ENCODE measurements around the gene ECSIT. TPM values are rescaled to one million over a fixed set of nuclear protein-coding genes. Genes with fewer than 3 reads are reported as not detected.
"Not testable (repeated sequence)": the region's sequence is repeated elsewhere in the genome, so short reads cannot be mapped to it uniquely, and the experiment has no call there.

Gene ECSIT
- total RNA-seq, 1 donor from 2014 or later, result 58.9 TPM

- no peak for DNase-seq (ENCODE audit: low read depth)
- H3K4me3 ChIP-seq (ENCODE audit: low read depth, low read length), result no peak within 1 kb of the TSS
- TF ChIP-seq, protein P1, sequence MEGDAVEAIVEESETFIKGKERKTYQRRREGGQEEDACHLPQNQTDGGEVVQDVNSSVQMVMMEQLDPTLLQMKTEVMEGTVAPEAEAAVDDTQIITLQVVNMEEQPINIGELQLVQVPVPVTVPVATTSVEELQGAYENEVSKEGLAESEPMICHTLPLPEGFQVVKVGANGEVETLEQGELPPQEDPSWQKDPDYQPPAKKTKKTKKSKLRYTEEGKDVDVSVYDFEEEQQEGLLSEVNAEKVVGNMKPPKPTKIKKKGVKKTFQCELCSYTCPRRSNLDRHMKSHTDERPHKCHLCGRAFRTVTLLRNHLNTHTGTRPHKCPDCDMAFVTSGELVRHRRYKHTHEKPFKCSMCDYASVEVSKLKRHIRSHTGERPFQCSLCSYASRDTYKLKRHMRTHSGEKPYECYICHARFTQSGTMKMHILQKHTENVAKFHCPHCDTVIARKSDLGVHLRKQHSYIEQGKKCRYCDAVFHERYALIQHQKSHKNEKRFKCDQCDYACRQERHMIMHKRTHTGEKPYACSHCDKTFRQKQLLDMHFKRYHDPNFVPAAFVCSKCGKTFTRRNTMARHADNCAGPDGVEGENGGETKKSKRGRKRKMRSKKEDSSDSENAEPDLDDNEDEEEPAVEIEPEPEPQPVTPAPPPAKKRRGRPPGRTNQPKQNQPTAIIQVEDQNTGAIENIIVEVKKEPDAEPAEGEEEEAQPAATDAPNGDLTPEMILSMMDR (conservative IDR thresholded peaks at IDR 0.05; ENCODE audit: low read depth, low read length), result no peak
Measured at GRCh38 chr19:11480715-11481533, 48.0 kb downstream of the ECSIT start, which contains the start of gene ELAVL3. Gene ELAVL3 (minus strand): TSS chr19:11481046. CDS start chr19:11480608, 438 bp downstream.

DNA sequence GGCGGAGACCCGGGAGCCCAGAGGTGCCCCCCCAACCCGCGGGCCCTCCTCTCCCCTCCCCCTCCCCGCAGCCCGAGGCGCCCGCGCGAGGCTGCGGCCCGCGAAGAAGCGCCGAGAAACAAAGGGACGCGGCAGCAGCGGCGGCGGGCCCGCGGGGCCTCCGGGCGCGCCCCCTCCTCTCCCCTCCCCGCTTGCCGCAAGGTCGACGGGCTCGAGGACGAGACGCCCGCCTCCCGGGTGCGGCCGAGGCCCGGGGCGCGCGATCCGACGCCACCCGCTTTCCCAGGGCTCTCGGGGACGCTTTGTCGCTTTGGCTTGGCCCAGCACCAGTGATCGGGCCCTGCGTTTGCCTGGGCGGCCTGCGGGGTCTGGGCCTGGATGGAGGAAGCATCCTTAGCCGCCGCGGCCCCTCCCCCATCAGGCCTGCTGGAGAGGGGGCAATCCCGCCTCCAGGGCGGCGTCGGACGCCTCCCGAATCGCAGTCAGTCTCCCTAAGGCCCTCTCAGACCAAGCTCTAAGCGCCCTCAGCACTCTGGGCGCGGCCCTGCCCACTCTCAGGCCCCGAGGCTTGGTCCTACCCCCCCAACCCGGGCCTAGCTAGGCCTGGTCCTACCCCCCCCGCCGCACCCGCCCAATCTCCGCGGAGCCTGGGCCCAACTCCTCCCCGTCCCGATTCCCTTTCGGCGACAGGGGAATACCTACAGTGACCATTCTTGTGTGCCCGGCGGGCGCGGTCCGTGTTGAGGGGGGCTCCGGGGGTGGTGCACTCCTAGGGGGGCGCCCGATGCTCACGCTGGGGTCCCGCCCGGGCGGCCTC, 48.8 kb downstream of the ECSIT start:
- TF ChIP-seq, protein P1 (conservative IDR thresholded peaks at IDR 0.05; ENCODE audit: low read depth, low read length), result no peak
- no peak for DNase-seq (ENCODE audit: low read depth)
- H3K4me3 ChIP-seq (ENCODE audit: low read depth, low read length), result no peak overlapping the region

DNA sequence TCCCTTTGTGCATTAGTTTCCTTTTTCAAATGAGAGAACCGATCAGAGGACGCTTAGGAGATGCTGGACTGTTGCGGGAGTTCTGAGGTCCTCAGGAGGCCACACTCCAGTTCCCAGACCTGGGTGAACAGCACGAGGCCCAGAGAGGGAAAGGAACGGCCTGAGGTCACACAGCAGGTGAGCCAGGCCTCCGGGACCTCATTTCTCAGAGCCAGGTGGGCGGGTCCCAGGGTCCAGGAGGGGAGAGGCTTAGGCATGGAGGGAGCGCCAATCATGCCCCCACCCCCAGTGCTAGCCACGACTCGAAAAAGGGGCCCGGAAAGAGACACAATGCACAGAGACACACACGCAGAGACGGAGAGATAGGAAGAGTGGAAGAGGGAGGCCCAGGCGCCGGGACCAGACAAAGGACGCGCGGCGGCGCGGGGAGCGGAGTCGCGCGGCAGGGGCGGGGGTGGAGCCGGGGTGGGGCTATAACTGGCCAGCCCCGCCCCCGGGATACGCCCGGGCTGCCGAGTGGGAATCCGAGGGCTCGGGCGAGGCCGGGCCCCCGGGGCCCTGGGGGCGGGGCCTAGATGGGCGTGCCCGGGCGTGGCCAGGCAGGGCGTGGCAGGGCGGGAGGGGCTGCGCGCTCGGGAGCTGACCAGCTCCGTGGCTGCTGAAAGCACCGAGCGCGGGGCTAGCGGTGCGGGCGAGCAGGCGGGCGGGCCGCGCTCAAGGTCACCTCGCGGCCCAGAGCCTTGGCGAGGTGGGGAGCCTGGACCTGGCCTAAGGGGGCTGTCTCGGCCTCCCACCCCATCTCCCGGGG, 49.6 kb downstream of the ECSIT start:
- no peak for DNase-seq (ENCODE audit: low read depth)
- no peak overlapping the region for H3K4me3 ChIP-seq (ENCODE audit: low read depth, low read length)
- TF ChIP-seq, protein P1 (conservative IDR thresholded peaks at IDR 0.05; ENCODE audit: low read depth, low read length), result no peak

DNA sequence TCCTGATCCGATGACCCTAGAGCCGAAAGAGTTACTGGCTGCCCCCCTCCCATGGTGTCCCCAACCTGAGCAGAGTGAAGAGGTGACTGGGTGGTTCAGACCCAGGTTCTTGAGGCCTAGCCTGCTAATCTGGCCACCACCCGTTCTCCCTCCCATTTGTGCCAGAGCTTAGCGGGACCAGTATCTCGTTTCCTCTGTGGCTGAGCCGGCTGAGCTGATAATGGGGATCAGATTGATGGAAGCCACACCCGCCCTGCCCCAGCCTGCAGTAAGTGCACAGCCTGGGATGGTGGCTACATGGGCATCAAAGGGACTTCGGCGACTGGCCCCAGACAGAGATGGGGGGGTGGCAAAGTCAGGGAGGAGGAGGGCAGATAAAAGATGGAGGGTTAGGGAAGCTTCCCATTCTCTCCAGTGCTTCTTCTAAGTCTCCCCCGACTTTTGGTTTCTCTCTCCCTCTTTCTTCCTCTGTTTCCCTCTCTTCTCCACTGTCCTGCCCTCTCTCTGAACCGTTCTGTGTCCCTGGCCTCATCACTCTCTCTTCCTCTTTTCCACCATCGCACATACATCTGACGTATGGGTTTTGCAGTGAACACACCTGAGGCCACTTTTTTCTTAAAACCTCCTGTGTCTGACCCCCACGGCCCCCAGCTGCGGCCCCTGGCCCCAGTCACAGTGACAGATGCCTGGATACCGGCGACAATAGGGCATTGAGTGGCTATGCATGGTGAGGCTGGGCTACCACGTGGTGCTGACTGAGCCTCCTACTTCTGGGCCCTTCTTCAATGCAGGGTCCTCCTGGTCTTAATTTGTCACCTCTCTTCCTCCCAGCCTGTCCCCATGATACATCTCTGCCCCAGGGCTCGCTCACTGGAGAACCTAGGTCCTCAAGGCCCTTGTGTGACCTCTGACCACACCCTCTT, 50.5 kb downstream of the ECSIT start:
- no peak for DNase-seq (ENCODE audit: low read depth)
- no peak overlapping the region for H3K4me3 ChIP-seq (ENCODE audit: low read depth, low read length)
- TF ChIP-seq, protein P1 (conservative IDR thresholded peaks at IDR 0.05; ENCODE audit: low read depth, low read length), result no peak

DNA sequence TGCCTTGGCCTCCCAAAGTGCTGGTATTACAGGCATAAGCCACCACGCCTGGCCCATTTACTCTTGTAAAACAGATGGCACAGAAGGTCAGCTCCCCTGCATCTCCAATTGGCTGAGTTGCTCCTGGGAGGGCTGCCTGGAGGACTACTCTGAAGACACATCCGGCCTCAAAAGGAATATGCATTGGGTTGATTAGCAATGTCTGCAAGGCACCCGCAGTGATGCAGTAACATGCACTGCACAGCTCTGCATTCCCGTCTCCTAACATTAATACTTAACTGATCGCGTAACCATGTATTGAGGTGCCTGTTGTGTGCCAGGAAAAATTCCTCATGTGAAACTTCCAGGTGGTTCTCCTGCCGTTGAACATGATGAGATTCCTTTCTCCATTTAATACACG, 53.1 kb downstream of the ECSIT start:
- no peak overlapping the region for H3K4me3 ChIP-seq (ENCODE audit: low read depth, low read length)
- TF ChIP-seq, protein P1 (conservative IDR thresholded peaks at IDR 0.05; ENCODE audit: low read depth, low read length), result no peak
- peak; percentile 19 for DNase-seq (ENCODE audit: low read depth)

GRCh38 chr19:11475343-11475742, 53.6 kb downstream of the ECSIT start:
- DNase-seq (ENCODE audit: low read depth); H3K4me3 ChIP-seq (ENCODE audit: low read depth, low read length): not testable (repeated sequence)

Measured in epithelial cell of proximal tubule (primary cell).